HepG2 (cell line): ENCODE data around the gene RPS10. TPM values are rescaled to one million over a fixed set of nuclear protein-coding genes. Genes with fewer than 3 reads are reported as not detected.

Experiments used
- ARNTL ChIP-seq: sonication (generic); formaldehyde crosslinking; IDR thresholded peaks from 2 replicates; pipeline ENCODE4 v1.4.0; 2020; ENCODE audit warnings: mild to moderate bottlenecking, missing genetic modification reagents
- BRF2 ChIP-seq: sonication (generic); formaldehyde crosslinking; IDR thresholded peaks from 2 replicates; pipeline ENCODE4 v1.8.1; 2022; ENCODE audit warnings: mild to moderate bottlenecking, missing genetic modification reagents
- DR1 ChIP-seq: sonication (generic); formaldehyde crosslinking; IDR thresholded peaks from 2 replicates; pipeline ENCODE4 v1.8.0; 2021; ENCODE audit warnings: mild to moderate bottlenecking, missing genetic modification reagents, inconsistent platforms
- ELF3 ChIP-seq: IDR thresholded peaks from 2 replicates; pipeline ENCODE4 v1.6.1; 2016; ENCODE audit warnings: missing genetic modification reagents, missing compliant biosample characterization
- GZF1 ChIP-seq: sonication (generic); formaldehyde crosslinking; IDR thresholded peaks from 2 replicates; pipeline ENCODE4 v1.5.1; 2020; ENCODE audit warnings: mild to moderate bottlenecking, missing genetic modification reagents
- ISL2 ChIP-seq: sonication (generic); formaldehyde crosslinking; IDR thresholded peaks from 2 replicates; pipeline ENCODE4 v1.5.0; 2020; ENCODE audit warnings: missing genetic modification reagents
- MAX ChIP-seq: IDR thresholded peaks from 2 replicates; pipeline ENCODE4 v1.6.1; 2012; ENCODE audit warnings: inconsistent platforms
- NKX3-1 ChIP-seq: sonication (generic); formaldehyde crosslinking; IDR thresholded peaks from 2 replicates; pipeline ENCODE4 v1.5.0; 2020; ENCODE audit warnings: missing genetic modification reagents
- PAXIP1 ChIP-seq: sonication (generic); formaldehyde crosslinking; conservative IDR thresholded peaks from 2 replicates; pipeline ENCODE4 v1.4.0; 2020; ENCODE audit warnings: mild to moderate bottlenecking, missing genetic modification reagents, moderate library complexity
- SNAPC5 ChIP-seq: sonication (generic); formaldehyde crosslinking; IDR thresholded peaks from 2 replicates; pipeline ENCODE4 v1.8.1; 2023; ENCODE audit warnings: mild to moderate bottlenecking, missing genetic modification reagents, borderline replicate concordance
- STAG1 ChIP-seq: sonication (generic); formaldehyde crosslinking; IDR thresholded peaks from 2 replicates; pipeline ENCODE4 v1.4.0; 2020; ENCODE audit warnings: missing genetic modification reagents
- TBX3 ChIP-seq: fragments of 450-650 bp; IDR thresholded peaks from 2 replicates; pipeline ENCODE4 v1.6.1; 2017; ENCODE audit warnings: antibody characterized with exemption, mild to moderate bottlenecking, inconsistent platforms, borderline replicate concordance
- WIZ ChIP-seq: sonication (generic); formaldehyde crosslinking; IDR thresholded peaks from 2 replicates; pipeline ENCODE4 v1.5.1; 2020; ENCODE audit warnings: mild to moderate bottlenecking, missing genetic modification reagents
- ZFYVE20 ChIP-seq: sonication (generic); formaldehyde crosslinking; IDR thresholded peaks from 2 replicates; pipeline ENCODE4 v1.8.0; 2023; ENCODE audit warnings: low read depth, mild to moderate bottlenecking, moderate library complexity, missing genetic modification reagents, borderline replicate concordance
- ZNF275 ChIP-seq: sonication (generic); formaldehyde crosslinking; IDR thresholded peaks from 2 replicates; pipeline ENCODE4 v1.8.0; 2022; ENCODE audit warnings: missing genetic modification reagents, mild to moderate bottlenecking, inconsistent platforms, borderline replicate concordance
- ZNF333 ChIP-seq: sonication (generic); formaldehyde crosslinking; IDR thresholded peaks from 2 replicates; pipeline ENCODE4 v1.4.0; 2020; ENCODE audit warnings: mild to moderate bottlenecking, missing genetic modification reagents, borderline replicate concordance
- ZNF354B ChIP-seq: sonication (generic); formaldehyde crosslinking; IDR thresholded peaks from 2 replicates; pipeline ENCODE4 v1.8.0; 2022; ENCODE audit warnings: mild to moderate bottlenecking, missing genetic modification reagents
- ZNF678 ChIP-seq: sonication (generic); formaldehyde crosslinking; IDR thresholded peaks from 2 replicates; pipeline ENCODE4 v1.4.0; 2020; ENCODE audit warnings: mild to moderate bottlenecking, missing genetic modification reagents
- ZNF770 ChIP-seq: sonication (generic); formaldehyde crosslinking; IDR thresholded peaks from 2 replicates; pipeline ENCODE4 v1.5.0; 2020; ENCODE audit warnings: mild to moderate bottlenecking, missing genetic modification reagents
- polyA plus RNA-seq, 8 experiments: library from polyadenylated mRNA; depleted of rRNA in 3 of 8; stranded (reverse) in 7 of 8; unstranded in 1 of 8; fragments of >200 nt; fragmentation: Illumina TruSeq in 4 of 8; extraction: Trizol in 4 of 8; gene quantifications; 2 replicates each; pipeline versions ENCODE4 v1.2.1 to v1.2.3, GENCODE V29; 2011 to 2016; ENCODE audit warnings: low read depth in 4 of 8, missing spikeins in 1 of 8, mixed read lengths in 1 of 8; ENCODE audit not compliant: insufficient read depth in 1 of 8
- total RNA-seq, 5 experiments: library from RNA; depleted of rRNA; stranded (reverse); fragments of >200 nt; fragmentation: Illumina TruSeq; extraction: Trizol; gene quantifications; 2 replicates each; pipeline ENCODE4 v1.2.3, GENCODE V29; 2016; ENCODE audit warnings: low read depth in 1 of 5

Gene RPS10
- total and polyA plus RNA-seq, 2 of the 13 experiments (the other 11 are each of a cell fraction or from before 2014, with no cell fraction given), result 2,909 to 4,648 TPM

GRCh38 chr6:34391786-34392496 is 33.9 kb downstream of the RPS10 start (continued):
- TF ChIP-seq ZNF770 (CRISPR knock-in tag) (no peak; the same call in 1 of the 2 replicates), WIZ (CRISPR knock-in tag) (peak; percentile 64; the same call in 1 of the 2 replicates), ELF3 (CRISPR knock-in tag) (peak; percentile 27; the same call in 1 of the 2 replicates), ZNF678 (CRISPR knock-in tag) (peak; percentile 31; the same call in 1 of the 2 replicates), STAG1 (CRISPR knock-in tag) (no peak), GZF1 (peak; percentile 84; the same call in 1 of the 2 replicates), NKX3-1 (CRISPR knock-in tag) (peak; percentile 78; the same call in 1 of the 2 replicates), ZNF354B (CRISPR knock-in tag) (no peak), PAXIP1 (CRISPR knock-in tag) (peak; percentile 25; the same call in 1 of the 2 replicates), ZNF275 (no peak; the same call in 1 of the 2 replicates), SNAPC5 (CRISPR knock-in tag) (no peak; the same call in 1 of the 2 replicates), ISL2 (no peak), MAX (peak; percentile 97), ZFYVE20 (CRISPR knock-in tag) (no peak), ARNTL (CRISPR knock-in tag) (no peak), DR1 (no peak; the same call in 1 of the 2 replicates), TBX3 (no peak), ZNF333 (CRISPR knock-in tag) (peak; percentile 92; the same call in 1 of the 2 replicates), BRF2 (CRISPR knock-in tag) (no peak; the same call in 1 of the 2 replicates)
